Bronchial epithelial cell (primary cell): Measurements from ENCODE around the gene CCNA1. TPM values are rescaled to one million over a fixed set of nuclear protein-coding genes. Genes with fewer than 3 reads are reported as not detected.

Source experiments
- DNase-seq: peaks from one replicate; pipeline ENCODE4 v3.0.0-alpha.2; 2010; ENCODE audit warnings: low read depth
- FAIRE-seq: peaks from 2 replicates; lab custom pipeline; 2011; peaks lifted over from hg19 to GRCh38; lab: Jason Lieb, UNC
- H3K27me3 ChIP-seq: 2 replicates; pipeline ENCODE4 v1.5.1; 2011; ENCODE audit warnings: low read length; ENCODE audit not compliant: control insufficient read depth, insufficient read depth
- H3K36me3 ChIP-seq: 2 replicates; pipeline ENCODE4 v1.5.1; 2011; ENCODE audit warnings: low read length; ENCODE audit not compliant: control insufficient read depth, insufficient read depth
- H3K4me3 ChIP-seq: 2 replicates; pipeline ENCODE4 v1.5.1; 2011; ENCODE audit warnings: mild to moderate bottlenecking, low read depth, low read length, control low read depth
- CTCF ChIP-seq: IDR thresholded peaks from 2 replicates; pipeline ENCODE4 v1.5.1; 2011; ENCODE audit warnings: mild to moderate bottlenecking, moderate library complexity, low read length, control low read depth, inconsistent platforms; ENCODE audit not compliant: insufficient read depth, severe bottlenecking
- total RNA-seq: library from RNA; depleted of rRNA; stranded (reverse); fragments of >200 nt; gene quantifications from 2 replicates; pipeline ENCODE4 v1.2.1, GENCODE V29; 2014

CCNA1 gene
- total RNA-seq, 1 donor from 2014 or later, result 133 TPM

DNA sequence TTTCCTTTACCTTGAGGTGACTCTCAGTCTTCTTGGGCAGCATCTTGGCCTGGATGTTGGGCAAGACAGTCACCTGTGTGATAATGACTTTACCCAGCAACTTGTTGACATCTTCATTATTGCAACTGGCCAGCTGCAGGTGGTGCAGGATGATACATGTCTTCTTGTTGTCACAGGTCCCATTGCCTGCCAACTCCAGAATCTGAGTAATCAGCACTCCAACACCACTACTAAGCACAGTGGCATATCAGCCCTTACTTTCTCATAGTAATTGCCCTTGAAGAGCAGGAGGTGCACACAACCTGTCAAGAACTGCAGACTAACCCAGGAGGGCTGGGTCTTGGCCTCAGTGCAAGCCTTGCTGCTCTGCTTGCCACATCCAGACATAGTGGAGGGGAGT is 57.8 kb downstream of the CCNA1 start:
- Histone ChIP-seq H3K27me3 (no peaks in the 10 kb centered on the region), H3K4me3 (no peak overlapping the region), H3K36me3 (no peaks in the 10 kb centered on the region)
- DNase-seq (peak; percentile 26), FAIRE-seq (no peak)
- no peak for TF ChIP-seq CTCF

Other genes starting within 250 kb of the CCNA1 start
- 0.38 and 0.53 TPM in 2 replicates for gene SOHLH2, start 217.9 kb upstream of the CCNA1 start, total RNA-seq
- gene CCDC169, start 134.7 kb upstream of the CCNA1 start, total RNA-seq, result 1.5 and 1.8 TPM in 2 replicates
- 62.1 and 73.1 TPM in 2 replicates for gene SPART, start 86.1 kb upstream of the CCNA1 start, total RNA-seq
- gene SERTM1, start 241.5 kb downstream of the CCNA1 start, total RNA-seq, result not detected in 2 replicates